ENCODE data around the gene TLN1. TPM values are rescaled to one million over a fixed set of nuclear protein-coding genes. Genes with fewer than 3 reads are reported as not detected.
A peak's percentile ranks its signal among the peaks of the same experiment; 100 is the strongest.

TLN1 gene
- total and polyA plus RNA-seq, 10 of the 15 experiments (the other 5 are each of a cell fraction or from before 2014, with no cell fraction given): 11.6 to 305 (median 71.9) TPM

GRCh38 chr9:35664531-35665470 is 67.2 kb downstream of the TLN1 start, which contains the start of gene ARHGEF39 (continued):
- no peak for TF ChIP-seq CUX1 (IDR thresholded peaks at IDR 0.05; ENCODE audit: insufficient replicate concordance, low read depth, low read length)
- no peak for TF ChIP-seq PML (IDR thresholded peaks at IDR 0.05; ENCODE audit: low read length)

GRCh38 chr9:35662437-35662836 is 69.6 kb downstream of the TLN1 start:
- H3K36me3 ChIP-seq (ENCODE audit: control insufficient read depth in 2 of 2, insufficient read depth in 2 of 2, low read length in 1 of 2): peaks cover 6 to 9% of the 10 kb centered on the region in 2 experiments; a peak in 3 of 4 replicates
- no peaks in the 10 kb centered on the region for H4K20me1 ChIP-seq (ENCODE audit: control insufficient read depth, insufficient read depth)
- H3K9me3 ChIP-seq (replicated peaks; ENCODE audit: control insufficient read depth, insufficient read depth, low read length): no peaks in the 10 kb centered on the region
- SMC1A ChIA-PET (ENCODE audit: uncharacterized antibody, unreplicated experiment): interaction anchor here (0.6 to 12.5 kb wide), 5 partner anchors 9 to 67 kb away, joined by 4 to 145 read pairs (median 65); partner anchors contain the start of genes CREB3, SIT1 and TLN1
- CTCF ChIA-PET: interaction anchor here (0.6 to 13.5 kb wide), 13 partner anchors 9 to 163 kb away, joined by 3 to 227 read pairs (median 14); partner anchors contain the start of genes CA9, CREB3, SIT1 and TLN1
- peak overlapping the region; percentile 82 for H3K4me2 ChIP-seq (ENCODE audit: control insufficient read depth, insufficient read depth)
- peak overlapping the region; percentile 9; the same call in 1 of the 2 replicates for H3K9ac ChIP-seq (ENCODE audit: control insufficient read depth, insufficient read depth, low read length)
- POLR2A ChIA-PET: interaction anchor here (0.7 to 10.9 kb wide), 5 partner anchors 14 to 67 kb away, joined by 3 to 163 read pairs (median 9); partner anchors contain the start of genes CREB3, SIT1, TESK1 and TLN1
- DNase-seq (ENCODE audit: low read depth, low spot score) (no peak), ATAC-seq (no peak), FAIRE-seq (no peak)
- H2AFZ ChIP-seq (ENCODE audit: control insufficient read depth, low read depth, low read length): no peak overlapping the region
- 0 out of 2 replicates have a peak, but pooled peaks have one; percentile 8 for TF ChIP-seq POLR2A (IDR thresholded peaks at IDR 0.05; ENCODE audit: low read depth, low read length)
- no peak for TF ChIP-seq NFXL1 (IDR thresholded peaks at IDR 0.05; ENCODE audit: borderline replicate concordance)
- peaks cover 40% of the 10 kb centered on the region for H3K4me1 ChIP-seq (ENCODE audit: control insufficient read depth, insufficient read depth, low read length)
- no peaks in the 10 kb centered on the region for H3K27me3 ChIP-seq (replicated peaks in 1 of 2; ENCODE audit: control insufficient read depth in 2 of 2, insufficient read depth in 2 of 2, low read length in 1 of 2)
- peaks cover 43% of the 10 kb centered on the region for H3K79me2 ChIP-seq (ENCODE audit: control insufficient read depth, insufficient read depth, low read length)
- no TSS peak for BruUV-seq (replicated peaks)
- RAD21 ChIA-PET (ENCODE audit: unreplicated experiment): interaction anchor here (0.6 to 9.7 kb wide), 8 partner anchors 15 to 164 kb away, joined by 3 to 95 read pairs (median 10); partner anchors contain the start of genes CREB3, SIT1 and TLN1
- no peak overlapping the region for H3K4me3 ChIP-seq
- peak overlapping the region; percentile 45; the same call in 1 of the 2 replicates for H3K27ac ChIP-seq (ENCODE audit: control insufficient read depth, insufficient read depth)
- WGBS (ENCODE audit: insufficient coverage, insufficient replicate concordance, low lambda C conversion rate, missing lambda C conversion rate): 90% methylated on average over 7 of the region's 7 CpGs
- intact Hi-C loops (cut with micrococcal nuclease; ENCODE audit: unreplicated experiment): no loop called here
- in situ Hi-C loops (cut with MboI): no loop called here
